Measurements from ENCODE around the gene P2RX5.
"Not testable (repeated sequence)": the region's sequence is repeated elsewhere in the genome, so short reads cannot be mapped to it uniquely, and the experiment has no call there.

P2RX5 gene

DNA sequence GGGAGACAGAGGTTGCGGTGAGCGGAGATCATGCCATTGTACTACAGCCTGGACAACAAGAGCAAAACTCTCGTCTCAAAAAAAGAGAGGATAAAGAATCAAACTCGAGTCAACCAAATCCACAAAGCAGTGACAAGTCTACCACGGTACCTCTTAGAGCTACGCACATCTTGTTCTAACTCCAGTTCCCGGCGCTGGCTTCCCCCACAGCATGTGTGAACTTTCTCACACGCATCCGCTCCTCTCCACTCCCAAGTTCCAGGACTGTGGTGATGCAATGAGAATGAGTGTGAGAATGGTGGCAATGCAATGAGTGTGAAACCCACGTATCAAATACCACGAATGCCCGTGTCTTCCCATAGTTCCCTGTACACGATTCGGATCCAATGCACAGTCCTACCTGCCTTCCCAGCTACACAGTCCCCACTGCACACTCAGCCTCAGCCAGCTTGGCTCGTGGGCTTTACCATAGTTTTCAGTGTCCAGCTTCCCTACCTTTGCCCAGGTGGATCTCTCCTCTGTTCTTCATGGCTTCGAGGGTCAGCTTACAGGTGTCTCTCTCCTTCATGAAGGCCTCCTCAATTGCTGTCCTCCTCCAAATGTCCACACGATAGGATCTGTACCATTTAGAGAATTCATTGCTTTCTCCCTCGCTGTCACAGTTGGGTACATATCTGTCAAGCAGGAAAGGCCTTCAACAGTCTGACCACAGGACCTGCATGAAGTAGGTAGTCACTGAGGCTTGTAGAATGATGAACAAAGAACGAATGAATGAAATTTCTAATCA lies 9.2 kb upstream of the P2RX5 start:
- no peak overlapping the region for H3K4me2 ChIP-seq (ENCODE audit: insufficient read depth, low read length, poor library complexity, severe bottlenecking)
- H2AFZ ChIP-seq (ENCODE audit: low read length): no peak overlapping the region
- H2BK5ac ChIP-seq (ENCODE audit: low read length): no peak overlapping the region
- H3K4ac ChIP-seq (ENCODE audit: low read length): no peak overlapping the region
- no peak overlapping the region for H4K91ac ChIP-seq (ENCODE audit: low read depth, low read length, poor library complexity)
- H3K23ac ChIP-seq (ENCODE audit: low read depth, low read length, poor library complexity): no peak overlapping the region
- no peak overlapping the region for H2BK12ac ChIP-seq (ENCODE audit: low read length)
- H3K4me3 ChIP-seq (ENCODE audit: low read length in 2 of 2): peak overlapping the region in 1 of 2 donors; percentile 42
- no peak overlapping the region for H3K9ac ChIP-seq (ENCODE audit: low read depth, low read length, poor library complexity)
- no peaks in the 10 kb centered on the region for H3K4me1 ChIP-seq (ENCODE audit: control insufficient read depth in 2 of 2, insufficient read depth in 1 of 2, low read depth in 1 of 2, low read length in 2 of 2)
- H3K27me3 ChIP-seq (ENCODE audit: control insufficient read depth in 3 of 3, insufficient read depth in 3 of 3, low read depth in 1 of 3, low read length in 3 of 3): no peaks in the 10 kb centered on the region
- H2BK15ac ChIP-seq (ENCODE audit: low read length): no peak overlapping the region
- H3K18ac ChIP-seq (ENCODE audit: low read length): no peak overlapping the region
- H2AK5ac ChIP-seq (ENCODE audit: low read depth, low read length): no peak overlapping the region
- no peak overlapping the region for H3K27ac ChIP-seq (replicated peaks; ENCODE audit: low read length)
- DNase-seq (ENCODE audit: low spot score): no peak
- H4K8ac ChIP-seq (ENCODE audit: low read depth, low read length): no peak overlapping the region
- no CpG with 5 or more reads among the region's 20 CpGs for WGBS, 2 donors (ENCODE audit: extremely low coverage in 2 of 2, insufficient read length in 2 of 2, insufficient replicate concordance in 1 of 2)
- H3K9me3 ChIP-seq (replicated peaks in 1 of 2; ENCODE audit: control insufficient read depth in 2 of 2, insufficient read depth in 1 of 2, low read depth in 1 of 2, low read length in 2 of 2): no peaks in the 10 kb centered on the region
- no peaks in the 10 kb centered on the region for H3K36me3 ChIP-seq (replicated peaks in 1 of 2; ENCODE audit: control insufficient read depth in 2 of 2, insufficient read depth in 2 of 2, low read length in 2 of 2)
- no peak overlapping the region for H3K14ac ChIP-seq (ENCODE audit: low read length)
- no peak overlapping the region for H2BK120ac ChIP-seq (ENCODE audit: low read depth, low read length)
- no peaks in the 10 kb centered on the region for H3K79me1 ChIP-seq (ENCODE audit: low read depth, low read length)

DNA sequence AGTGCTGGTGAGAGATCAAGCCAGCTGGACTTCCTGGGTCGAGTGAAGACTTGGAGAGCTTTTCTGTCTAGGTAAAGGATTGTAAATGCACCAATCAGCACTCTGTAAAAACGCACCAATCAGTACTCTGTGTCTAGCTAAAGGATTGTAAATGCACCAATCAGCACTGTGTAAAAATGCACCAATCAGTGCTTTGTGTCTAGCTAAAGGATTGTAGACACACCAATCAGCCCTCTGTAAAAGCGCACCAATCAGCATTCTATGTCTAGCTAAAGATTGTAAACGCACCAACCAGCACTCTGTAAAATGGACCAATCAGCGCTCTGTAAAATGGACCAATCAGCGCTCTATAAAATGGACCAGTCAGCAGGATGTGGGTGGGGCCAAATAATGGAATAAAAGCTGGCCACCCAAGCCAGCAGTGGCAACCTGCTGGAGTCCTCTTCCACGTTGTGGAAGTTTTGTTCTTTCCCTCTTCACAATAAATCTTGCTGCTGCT lies 6.1 kb upstream of the P2RX5 start:
- not testable (repeated sequence) for H2BK5ac ChIP-seq (ENCODE audit: low read length); H3K9me3 ChIP-seq (replicated peaks in 1 of 2; ENCODE audit: control insufficient read depth in 2 of 2, insufficient read depth in 1 of 2, low read depth in 1 of 2, low read length in 2 of 2); H2BK15ac ChIP-seq (ENCODE audit: low read length); H3K36me3 ChIP-seq (replicated peaks in 1 of 2; ENCODE audit: control insufficient read depth in 2 of 2, insufficient read depth in 2 of 2, low read length in 2 of 2); H3K23ac ChIP-seq (ENCODE audit: low read depth, low read length, poor library complexity); H3K4me1 ChIP-seq (ENCODE audit: control insufficient read depth in 2 of 2, insufficient read depth in 1 of 2, low read depth in 1 of 2, low read length in 2 of 2); H3K4me3 ChIP-seq (ENCODE audit: low read length in 2 of 2); H3K14ac ChIP-seq (ENCODE audit: low read length); H2BK12ac ChIP-seq (ENCODE audit: low read length); H4K91ac ChIP-seq (ENCODE audit: low read depth, low read length, poor library complexity); H3K27ac ChIP-seq (replicated peaks; ENCODE audit: low read length); H2AFZ ChIP-seq (ENCODE audit: low read length); H3K79me1 ChIP-seq (ENCODE audit: low read depth, low read length); H3K18ac ChIP-seq (ENCODE audit: low read length); H4K8ac ChIP-seq (ENCODE audit: low read depth, low read length); H3K4me2 ChIP-seq (ENCODE audit: insufficient read depth, low read length, poor library complexity, severe bottlenecking); H3K9ac ChIP-seq (ENCODE audit: low read depth, low read length, poor library complexity); H3K4ac ChIP-seq (ENCODE audit: low read length); H2BK120ac ChIP-seq (ENCODE audit: low read depth, low read length); H2AK5ac ChIP-seq (ENCODE audit: low read depth, low read length); DNase-seq (ENCODE audit: low spot score)
- WGBS, 2 donors (ENCODE audit: extremely low coverage in 2 of 2, insufficient read length in 2 of 2, insufficient replicate concordance in 1 of 2): no CpG with 5 or more reads among the region's 7 CpGs
- H3K27me3 ChIP-seq (ENCODE audit: control insufficient read depth in 3 of 3, insufficient read depth in 3 of 3, low read depth in 1 of 3, low read length in 3 of 3): peaks cover 0 to 14% (median 10%) of the 10 kb centered on the region in 3 experiments

DNA sequence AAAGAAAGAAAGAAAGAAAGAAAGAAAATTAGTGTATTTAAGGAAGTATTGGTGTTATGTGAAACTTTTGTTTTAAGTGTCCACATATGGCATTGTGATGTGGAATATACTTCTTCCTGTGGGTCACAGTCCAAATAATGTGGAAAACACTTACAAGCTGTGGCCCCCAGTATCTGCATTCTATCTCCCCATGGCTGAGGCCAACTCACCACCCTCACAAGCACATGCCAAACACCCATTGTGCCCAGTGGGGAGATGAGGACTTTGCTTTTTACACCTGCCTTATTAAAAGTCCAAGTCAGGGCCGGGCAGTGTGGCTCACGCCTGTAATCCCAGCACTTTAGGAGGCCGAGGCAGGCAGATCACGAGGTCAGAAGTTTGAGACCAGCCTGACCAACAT lies 4.0 kb upstream of the P2RX5 start:
- H4K91ac ChIP-seq (ENCODE audit: low read depth, low read length, poor library complexity): no peak overlapping the region
- no peak overlapping the region for H3K18ac ChIP-seq (ENCODE audit: low read length)
- no peak overlapping the region for H2BK15ac ChIP-seq (ENCODE audit: low read length)
- no peak overlapping the region for H3K4ac ChIP-seq (ENCODE audit: low read length)
- no CpG with 5 or more reads among the region's 4 CpGs for WGBS, 2 donors (ENCODE audit: extremely low coverage in 2 of 2, insufficient read length in 2 of 2, insufficient replicate concordance in 1 of 2)
- no peak overlapping the region for H2AFZ ChIP-seq (ENCODE audit: low read length)
- H3K27ac ChIP-seq (replicated peaks; ENCODE audit: low read length): no peak overlapping the region
- no peak overlapping the region for H3K23ac ChIP-seq (ENCODE audit: low read depth, low read length, poor library complexity)
- no peaks in the 10 kb centered on the region for H3K36me3 ChIP-seq (replicated peaks in 1 of 2; ENCODE audit: control insufficient read depth in 2 of 2, insufficient read depth in 2 of 2, low read length in 2 of 2)
- no peak overlapping the region for H2BK5ac ChIP-seq (ENCODE audit: low read length)
- no peak overlapping the region for H2BK120ac ChIP-seq (ENCODE audit: low read depth, low read length)
- H3K14ac ChIP-seq (ENCODE audit: low read length): no peak overlapping the region
- H3K9me3 ChIP-seq (replicated peaks in 1 of 2; ENCODE audit: control insufficient read depth in 2 of 2, insufficient read depth in 1 of 2, low read depth in 1 of 2, low read length in 2 of 2): peaks cover 7 to 9% of the 10 kb centered on the region in 2 donors
- no peak overlapping the region for H3K4me2 ChIP-seq (ENCODE audit: insufficient read depth, low read length, poor library complexity, severe bottlenecking)
- H2AK5ac ChIP-seq (ENCODE audit: low read depth, low read length): no peak overlapping the region
- H2BK12ac ChIP-seq (ENCODE audit: low read length): no peak overlapping the region
- H3K4me3 ChIP-seq (ENCODE audit: low read length in 2 of 2): no peak overlapping the region
- DNase-seq (ENCODE audit: low spot score): no peak
- H3K4me1 ChIP-seq (ENCODE audit: control insufficient read depth in 2 of 2, insufficient read depth in 1 of 2, low read depth in 1 of 2, low read length in 2 of 2): peaks cover 3 to 8% of the 10 kb centered on the region in 2 donors
- no peak overlapping the region for H4K8ac ChIP-seq (ENCODE audit: low read depth, low read length)
- no peaks in the 10 kb centered on the region for H3K79me1 ChIP-seq (ENCODE audit: low read depth, low read length)
- peaks cover 15 to 34% (median 31%) of the 10 kb centered on the region in 3 experiments for H3K27me3 ChIP-seq (ENCODE audit: control insufficient read depth in 3 of 3, insufficient read depth in 3 of 3, low read depth in 1 of 3, low read length in 3 of 3)
- H3K9ac ChIP-seq (ENCODE audit: low read depth, low read length, poor library complexity): no peak overlapping the region

DNA sequence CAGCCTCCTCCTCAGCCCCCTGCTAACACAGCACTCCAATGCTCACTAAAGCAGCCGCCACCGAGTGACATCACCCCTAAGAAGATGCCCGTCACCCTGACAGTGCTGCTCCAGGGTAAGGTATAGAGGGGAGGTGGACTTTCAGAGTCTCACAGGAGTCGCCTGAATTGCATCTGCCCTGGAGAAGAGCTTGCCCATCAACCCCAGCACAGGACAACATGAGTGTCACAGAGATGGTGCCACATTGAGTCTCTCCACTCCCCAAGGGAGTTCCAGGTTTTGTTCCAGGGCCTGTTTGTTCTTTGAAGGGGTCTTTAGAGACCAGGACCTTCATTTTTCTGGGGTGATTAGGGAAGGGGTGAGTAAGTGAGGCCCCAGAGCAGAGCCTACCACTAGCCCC lies 2.2 kb upstream of the P2RX5 start:
- no peak overlapping the region for H2BK120ac ChIP-seq (ENCODE audit: low read depth, low read length)
- H3K9ac ChIP-seq (ENCODE audit: low read depth, low read length, poor library complexity): no peak overlapping the region
- H3K9me3 ChIP-seq (replicated peaks in 1 of 2; ENCODE audit: control insufficient read depth in 2 of 2, insufficient read depth in 1 of 2, low read depth in 1 of 2, low read length in 2 of 2): peaks cover 7 to 9% of the 10 kb centered on the region in 2 donors
- H3K27ac ChIP-seq (replicated peaks; ENCODE audit: low read length): no peak overlapping the region
- no peak overlapping the region for H2BK12ac ChIP-seq (ENCODE audit: low read length)
- H3K79me1 ChIP-seq (ENCODE audit: low read depth, low read length): no peaks in the 10 kb centered on the region
- no peak overlapping the region for H2AK5ac ChIP-seq (ENCODE audit: low read depth, low read length)
- H3K36me3 ChIP-seq (replicated peaks in 1 of 2; ENCODE audit: control insufficient read depth in 2 of 2, insufficient read depth in 2 of 2, low read length in 2 of 2): no peaks in the 10 kb centered on the region
- H3K18ac ChIP-seq (ENCODE audit: low read length): no peak overlapping the region
- no peak overlapping the region for H2BK5ac ChIP-seq (ENCODE audit: low read length)
- no peak overlapping the region for H2BK15ac ChIP-seq (ENCODE audit: low read length)
- H3K4ac ChIP-seq (ENCODE audit: low read length): no peak overlapping the region
- H2AFZ ChIP-seq (ENCODE audit: low read length): no peak overlapping the region
- H3K4me1 ChIP-seq (ENCODE audit: control insufficient read depth in 2 of 2, insufficient read depth in 1 of 2, low read depth in 1 of 2, low read length in 2 of 2): peaks cover 6 to 8% of the 10 kb centered on the region in 2 donors
- H3K27me3 ChIP-seq (ENCODE audit: control insufficient read depth in 3 of 3, insufficient read depth in 3 of 3, low read depth in 1 of 3, low read length in 3 of 3): peaks cover 20 to 48% (median 42%) of the 10 kb centered on the region in 3 experiments
- no peak overlapping the region for H3K4me2 ChIP-seq (ENCODE audit: insufficient read depth, low read length, poor library complexity, severe bottlenecking)
- H3K14ac ChIP-seq (ENCODE audit: low read length): no peak overlapping the region
- no CpG with 5 or more reads among the region's 4 CpGs for WGBS, 2 donors (ENCODE audit: extremely low coverage in 2 of 2, insufficient read length in 2 of 2, insufficient replicate concordance in 1 of 2)
- DNase-seq (ENCODE audit: low spot score): no peak
- no peak overlapping the region for H4K8ac ChIP-seq (ENCODE audit: low read depth, low read length)
- H4K91ac ChIP-seq (ENCODE audit: low read depth, low read length, poor library complexity): no peak overlapping the region
- no peak overlapping the region for H3K4me3 ChIP-seq (ENCODE audit: low read length in 2 of 2)
- H3K23ac ChIP-seq (ENCODE audit: low read depth, low read length, poor library complexity): no peak overlapping the region

Data from neuronal stem cell (in vitro differentiated cells).